BE2C (cell line): Measurements from ENCODE around the gene COIL.

Source experiments
- DNase-seq: peaks from one replicate; pipeline ENCODE4 v3.0.0-alpha.2; 2020
- H3K27me3 ChIP-seq: fragments of 250-450 bp; sonication (Bioruptor Pico); 2 replicates; pipeline ENCODE4 v1.5.1; 2020; ENCODE audit warnings: mild to moderate bottlenecking
- H3K36me3 ChIP-seq: fragments of 250-450 bp; sonication (Bioruptor Pico); 2 replicates; pipeline ENCODE4 v1.5.1; 2020; ENCODE audit warnings: mild to moderate bottlenecking
- H3K4me1 ChIP-seq: fragments of 250-450 bp; sonication (Bioruptor Pico); 2 replicates; pipeline ENCODE4 v1.5.1; 2020
- H3K4me3 ChIP-seq: 2 replicates; pipeline ENCODE4 v1.5.1; 2011; ENCODE audit warnings: low read depth, low read length
- H3K9me3 ChIP-seq: fragments of 250-450 bp; sonication (Bioruptor Pico); 2 replicates; pipeline ENCODE4 v1.5.1; 2020
- CTCF ChIP-seq: IDR thresholded peaks from 2 replicates; pipeline ENCODE4 v1.5.1; 2012; ENCODE audit warnings: mild to moderate bottlenecking, low read depth, low read length

The COIL gene

GRCh38 chr17:57004944-57005579 lies 44.2 kb upstream of the COIL start:
- TF ChIP-seq CTCF = peak; percentile 31; the same call in 1 of the 2 replicates
- H3K36me3 ChIP-seq = peaks cover 8% of the 10 kb centered on the region; the same call in 1 of the 2 replicates
- H3K27me3 ChIP-seq = no peaks in the 10 kb centered on the region
- DNase-seq = no peak
- no peaks in the 10 kb centered on the region for H3K4me1 ChIP-seq
- H3K4me3 ChIP-seq = no peak overlapping the region
- no peaks in the 10 kb centered on the region for H3K9me3 ChIP-seq

- peaks cover 8% of the 10 kb centered on the region; the same call in 1 of the 2 replicates for H3K36me3 ChIP-seq
- H3K4me1 ChIP-seq = no peaks in the 10 kb centered on the region
- no peak for DNase-seq
These were observed 42.1 kb upstream of the COIL start for GRCh38 chr17:57002904-57003303.

GRCh38 chr17:57001541-57001940 lies 40.7 kb upstream of the COIL start:
- H3K4me3 ChIP-seq = no peak overlapping the region
- no peak for DNase-seq
- H3K27me3 ChIP-seq = no peaks in the 10 kb centered on the region
- H3K36me3 ChIP-seq = peaks cover 10% of the 10 kb centered on the region; the same call in 1 of the 2 replicates
- no peaks in the 10 kb centered on the region for H3K4me1 ChIP-seq
- H3K9me3 ChIP-seq = no peaks in the 10 kb centered on the region
- no peak; the same call in 1 of the 2 replicates for TF ChIP-seq CTCF

More at GRCh38 chr17:57002904-57003303, 42.1 kb upstream of the COIL start:
- H3K9me3 ChIP-seq = no peaks in the 10 kb centered on the region
- no peak for TF ChIP-seq CTCF
- no peak overlapping the region for H3K4me3 ChIP-seq
- H3K27me3 ChIP-seq = no peaks in the 10 kb centered on the region

- peaks cover 15% of the 10 kb centered on the region for H3K36me3 ChIP-seq
- no peak overlapping the region for H3K4me3 ChIP-seq
- H3K4me1 ChIP-seq = no peaks in the 10 kb centered on the region
- H3K9me3 ChIP-seq = no peaks in the 10 kb centered on the region
- no peak for DNase-seq
- no peaks in the 10 kb centered on the region for H3K27me3 ChIP-seq
- no peak for TF ChIP-seq CTCF
These were observed 36.5 kb upstream of the COIL start for GRCh38 chr17:56997313-56997712.

DNA sequence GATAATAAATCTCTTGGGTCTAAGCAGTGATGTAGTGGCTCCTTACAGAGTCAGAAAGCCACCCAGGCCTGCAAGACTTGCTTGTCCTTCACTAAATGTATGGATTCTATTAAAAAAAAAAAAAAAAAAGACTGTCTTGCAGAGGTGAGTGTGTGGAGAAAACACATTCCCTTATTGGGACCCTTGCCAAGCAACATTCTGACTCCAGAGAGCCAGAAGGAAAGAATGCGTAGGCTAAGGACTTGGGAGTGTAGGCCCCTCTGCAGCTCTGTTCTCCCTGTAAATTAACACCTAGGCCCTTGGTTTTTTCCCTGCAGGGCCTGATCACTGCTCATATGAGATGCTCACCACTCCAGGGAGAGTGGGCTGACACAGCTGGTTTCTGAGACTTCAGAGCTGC lies 34.9 kb upstream of the COIL start:
- no peak for DNase-seq
- Histone ChIP-seq H3K4me3 (no peak overlapping the region), H3K9me3 (no peaks in the 10 kb centered on the region), H3K27me3 (no peaks in the 10 kb centered on the region), H3K36me3 (peaks cover 15% of the 10 kb centered on the region), H3K4me1 (no peaks in the 10 kb centered on the region; the same call in 1 of the 2 replicates)
- TF ChIP-seq CTCF = no peak

- Histone ChIP-seq H3K4me3 (no peak overlapping the region), H3K27me3 (no peaks in the 10 kb centered on the region), H3K4me1 (no peaks in the 10 kb centered on the region; the same call in 1 of the 2 replicates), H3K36me3 (peaks cover 20% of the 10 kb centered on the region), H3K9me3 (no peaks in the 10 kb centered on the region)
- no peak for DNase-seq
- TF ChIP-seq CTCF = no peak
These were observed 33.4 kb upstream of the COIL start for GRCh38 chr17:56994009-56994792.
